ENCODE measurements around the gene OR10W1.

- TF ChIP-seq EZH2 (IDR thresholded peaks at IDR 0.05; ENCODE audit: borderline replicate concordance, insufficient read depth, low read depth, low read length, poor library complexity, severe bottlenecking) (no peak), CTCF (IDR thresholded peaks at IDR 0.05) (no peak)
These were observed 8.1 kb upstream of the OR10W1 start for GRCh38 chr11:58276151-58276550.
